ENCODE results near the gene FKBP5. TPM values are rescaled to one million over a fixed set of nuclear protein-coding genes. Genes with fewer than 3 reads are reported as not detected.

Gene FKBP5
- total and polyA plus RNA-seq, 10 donors: 23.8 to 368 (median 148) TPM

- H3K4me1 ChIP-seq: peaks cover 11 to 75% (median 41%) of the 10 kb centered on the region in 6 donors
- peak overlapping the region in 6 of 8 donors; percentile 41 to 96 (median 76) for H3K27ac ChIP-seq
- no peak overlapping the region for H3K4me3 ChIP-seq
- H3K9me3 ChIP-seq: no peaks in the 10 kb centered on the region
- DNase-seq: no peak
- peaks cover 2 to 100% (median 36%) of the 10 kb centered on the region in 6 donors for H3K36me3 ChIP-seq
- intact Hi-C loops (cut with DNase I; ENCODE audit: low total_unique reads): loop anchor here (2.0 kb wide), 1 partner anchor 153 kb away; the partner anchor contains the start of gene ARMC12
- 30 to 42% (median 34%) methylated on average over 6 of the region's 6 CpGs for WGBS, 5 donors
- TF ChIP-seq POLR2A (IDR thresholded peaks at IDR 0.05) (no peak), POLR2AphosphoS5 (IDR thresholded peaks at IDR 0.05) (peak in 1 of 3 donors; percentile 73)
- TF ChIP-seq, protein P1, sequence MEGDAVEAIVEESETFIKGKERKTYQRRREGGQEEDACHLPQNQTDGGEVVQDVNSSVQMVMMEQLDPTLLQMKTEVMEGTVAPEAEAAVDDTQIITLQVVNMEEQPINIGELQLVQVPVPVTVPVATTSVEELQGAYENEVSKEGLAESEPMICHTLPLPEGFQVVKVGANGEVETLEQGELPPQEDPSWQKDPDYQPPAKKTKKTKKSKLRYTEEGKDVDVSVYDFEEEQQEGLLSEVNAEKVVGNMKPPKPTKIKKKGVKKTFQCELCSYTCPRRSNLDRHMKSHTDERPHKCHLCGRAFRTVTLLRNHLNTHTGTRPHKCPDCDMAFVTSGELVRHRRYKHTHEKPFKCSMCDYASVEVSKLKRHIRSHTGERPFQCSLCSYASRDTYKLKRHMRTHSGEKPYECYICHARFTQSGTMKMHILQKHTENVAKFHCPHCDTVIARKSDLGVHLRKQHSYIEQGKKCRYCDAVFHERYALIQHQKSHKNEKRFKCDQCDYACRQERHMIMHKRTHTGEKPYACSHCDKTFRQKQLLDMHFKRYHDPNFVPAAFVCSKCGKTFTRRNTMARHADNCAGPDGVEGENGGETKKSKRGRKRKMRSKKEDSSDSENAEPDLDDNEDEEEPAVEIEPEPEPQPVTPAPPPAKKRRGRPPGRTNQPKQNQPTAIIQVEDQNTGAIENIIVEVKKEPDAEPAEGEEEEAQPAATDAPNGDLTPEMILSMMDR (IDR thresholded peaks at IDR 0.05 in 8 of 11, conservative IDR thresholded peaks at IDR 0.05 in 3 of 11): peak; percentile 51 to 88 (median 80)
- no peaks in the 10 kb centered on the region for H3K27me3 ChIP-seq (replicated peaks in 1 of 7)
These were observed 104.6 kb downstream of the FKBP5 start for GRCh38 chr6:35583893-35584688.

GRCh38 chr6:35582315-35582714 is 106.4 kb downstream of the FKBP5 start:
- H3K4me1 ChIP-seq: peaks cover 10 to 59% (median 34%) of the 10 kb centered on the region in 6 donors
- no peak overlapping the region for H3K4me3 ChIP-seq
- no peak for DNase-seq
- no peaks in the 10 kb centered on the region for H3K9me3 ChIP-seq
- intact Hi-C loops (cut with DNase I; ENCODE audit: low total_unique reads): loop anchor here (2.0 kb wide), 1 partner anchor 154 kb away; the partner anchor contains the start of gene ARMC12
- TF ChIP-seq, protein P1 (IDR thresholded peaks at IDR 0.05 in 8 of 11, conservative IDR thresholded peaks at IDR 0.05 in 3 of 11): no peak
- no peak for TF ChIP-seq POLR2AphosphoS5 (IDR thresholded peaks at IDR 0.05)
- H3K27me3 ChIP-seq (replicated peaks in 1 of 7): no peaks in the 10 kb centered on the region
- peak overlapping the region in 4 of 8 donors; percentile 3 to 96 (median 88) for H3K27ac ChIP-seq
- 64 to 86% (median 70%) methylated on average over 2 of the region's 2 CpGs for WGBS, 5 donors
- H3K36me3 ChIP-seq: peaks cover 2 to 100% (median 46%) of the 10 kb centered on the region in 6 donors

- no peak for DNase-seq
- WGBS, 5 donors: 84 to 92% (median 86%) methylated on average over 6 of the region's 6 CpGs
- peak overlapping the region in 4 of 8 donors; percentile 3 to 96 (median 88) for H3K27ac ChIP-seq
- H3K4me1 ChIP-seq: peaks cover 6 to 52% (median 27%) of the 10 kb centered on the region in 6 donors
- TF ChIP-seq POLR2A (IDR thresholded peaks at IDR 0.05) (no peak), POLR2AphosphoS5 (IDR thresholded peaks at IDR 0.05) (peak in 1 of 3 donors; percentile 47)
- TF ChIP-seq, protein P1 (IDR thresholded peaks at IDR 0.05 in 8 of 11, conservative IDR thresholded peaks at IDR 0.05 in 3 of 11): no peak
- H3K27me3 ChIP-seq (replicated peaks in 1 of 7): no peaks in the 10 kb centered on the region
- H3K9me3 ChIP-seq: no peaks in the 10 kb centered on the region
- H3K36me3 ChIP-seq: peaks cover 2 to 100% (median 51%) of the 10 kb centered on the region in 6 donors
- intact Hi-C loops (cut with DNase I; ENCODE audit: low total_unique reads): loop anchor here (2.0 kb wide), 1 partner anchor 155 kb away; the partner anchor contains the start of gene ARMC12
- no peak overlapping the region for H3K4me3 ChIP-seq
These were observed 107.1 kb downstream of the FKBP5 start for GRCh38 chr6:35581633-35582032.

DNA sequence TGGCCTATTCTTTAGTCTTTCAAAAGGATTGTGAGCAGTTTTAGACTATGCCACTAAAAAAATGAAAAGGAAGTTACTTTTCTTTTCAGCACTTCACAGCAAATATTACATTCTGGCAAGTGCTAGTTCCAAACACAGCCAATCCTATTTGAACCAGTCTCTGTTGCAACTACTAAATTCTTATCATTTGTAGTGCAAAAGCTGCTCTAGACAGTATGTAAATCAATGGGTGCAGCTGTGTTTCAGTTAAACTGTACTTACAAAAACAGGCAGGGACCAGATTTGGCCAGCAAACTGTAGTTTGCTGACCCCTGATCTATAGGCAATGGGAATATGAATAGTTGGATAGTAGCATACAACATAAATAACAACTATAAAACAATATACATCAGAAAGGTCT is 107.9 kb downstream of the FKBP5 start:
- Histone ChIP-seq H3K36me3 (peaks cover 2 to 100% (median 53%) of the 10 kb centered on the region in 6 donors), H3K4me3 (no peak overlapping the region), H3K27ac (peak overlapping the region in 2 of 8 donors; percentile 36 to 93), H3K9me3 (no peaks in the 10 kb centered on the region), H3K4me1 (peaks cover 6 to 44% (median 19%) of the 10 kb centered on the region in 6 donors), H3K27me3 (replicated peaks in 1 of 7) (no peaks in the 10 kb centered on the region)
- no peak for DNase-seq
- TF ChIP-seq POLR2AphosphoS5 (IDR thresholded peaks at IDR 0.05): peak in 1 of 3 donors; percentile 1
- TF ChIP-seq, protein P1 (IDR thresholded peaks at IDR 0.05 in 8 of 11, conservative IDR thresholded peaks at IDR 0.05 in 3 of 11): no peak
- TF ChIP-seq POLR2A (IDR thresholded peaks at IDR 0.05): no peak
- intact Hi-C loops (cut with DNase I; ENCODE audit: low total_unique reads): no loop called here

All from spleen (tissue), 11 donors.